Mammary epithelial cell (primary cell): ENCODE results near the gene TRABD2A.

Experiments
- EZH2 ChIP-seq: IDR thresholded peaks from 2 replicates; pipeline ENCODE4 v1.6.1; 2012; ENCODE audit warnings: low read length, inconsistent platforms, borderline replicate concordance
- TF ChIP-seq, protein P1 (sequence below), 2 donors: IDR thresholded peaks in 1 of 2; conservative IDR thresholded peaks in 1 of 2; 2 replicates each; pipeline ENCODE4 v1.5.1; 2011 to 2012; ENCODE audit warnings: inconsistent platforms in 2 of 2, low read length in 2 of 2, mild to moderate bottlenecking in 2 of 2, control low read depth in 1 of 2, low read depth in 1 of 2; ENCODE audit not compliant: insufficient read depth in 1 of 2; ENCODE audit errors: extremely low read depth in 1 of 2

DNA sequence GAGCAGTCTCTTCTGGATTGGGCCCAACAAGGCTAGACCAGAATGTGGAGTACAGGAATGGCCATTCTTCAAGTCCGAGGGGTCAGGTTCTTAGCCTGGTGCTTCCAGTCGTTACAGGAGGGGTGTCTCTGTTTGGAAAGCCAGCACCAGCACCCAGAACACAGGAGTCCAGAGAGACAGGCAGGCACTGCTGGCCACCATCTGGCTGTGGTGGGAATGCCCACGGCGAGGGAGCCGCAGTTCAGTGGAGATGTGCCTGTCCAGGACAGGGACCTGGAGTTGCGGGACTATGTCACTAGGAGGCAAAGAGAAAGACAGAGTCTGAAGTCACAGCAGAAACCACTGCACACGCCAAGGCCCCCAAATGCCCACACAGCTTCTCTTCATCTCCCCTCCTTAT lies 59.1 kb downstream of the TRABD2A start:
- TF ChIP-seq, protein P1, sequence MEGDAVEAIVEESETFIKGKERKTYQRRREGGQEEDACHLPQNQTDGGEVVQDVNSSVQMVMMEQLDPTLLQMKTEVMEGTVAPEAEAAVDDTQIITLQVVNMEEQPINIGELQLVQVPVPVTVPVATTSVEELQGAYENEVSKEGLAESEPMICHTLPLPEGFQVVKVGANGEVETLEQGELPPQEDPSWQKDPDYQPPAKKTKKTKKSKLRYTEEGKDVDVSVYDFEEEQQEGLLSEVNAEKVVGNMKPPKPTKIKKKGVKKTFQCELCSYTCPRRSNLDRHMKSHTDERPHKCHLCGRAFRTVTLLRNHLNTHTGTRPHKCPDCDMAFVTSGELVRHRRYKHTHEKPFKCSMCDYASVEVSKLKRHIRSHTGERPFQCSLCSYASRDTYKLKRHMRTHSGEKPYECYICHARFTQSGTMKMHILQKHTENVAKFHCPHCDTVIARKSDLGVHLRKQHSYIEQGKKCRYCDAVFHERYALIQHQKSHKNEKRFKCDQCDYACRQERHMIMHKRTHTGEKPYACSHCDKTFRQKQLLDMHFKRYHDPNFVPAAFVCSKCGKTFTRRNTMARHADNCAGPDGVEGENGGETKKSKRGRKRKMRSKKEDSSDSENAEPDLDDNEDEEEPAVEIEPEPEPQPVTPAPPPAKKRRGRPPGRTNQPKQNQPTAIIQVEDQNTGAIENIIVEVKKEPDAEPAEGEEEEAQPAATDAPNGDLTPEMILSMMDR (conservative IDR thresholded peaks at IDR 0.05 in 1 of 2, IDR thresholded peaks at IDR 0.05 in 1 of 2; ENCODE audit: extremely low read depth in 1 of 2, insufficient read depth in 1 of 2, low read depth in 1 of 2, low read length in 2 of 2), result no peak
- TF ChIP-seq EZH2, result no peak
